Panc1 (cell line): ENCODE results near the gene THADA. TPM values are rescaled to one million over a fixed set of nuclear protein-coding genes. Genes with fewer than 3 reads are reported as not detected.

Source experiments
- ATAC-seq: fragments of 200-7000 bp; cut with Tn5 transposase; 2 replicates; pipeline ENCODE4 v1.9.1; 2020; ENCODE audit warnings: mild to moderate bottlenecking, moderate library complexity
- BruUV-seq: library from RNA; stranded (reverse); fragments of 400-500 nt; replicated peaks from 2 replicates; lab custom pipeline; 2021; lab: Mats Ljungman, UMichigan
- CTCF ChIA-PET: fragments of 300-600 bp; sonication (Branson Sonifier 250); formaldehyde crosslinking; loops from one replicate; lab custom pipeline; 2022; ENCODE audit warnings: antibody characterized with exemption; lab: Charles Lee
- POLR2A ChIA-PET: fragments of 300-600 bp; sonication (Branson Sonifier 250); formaldehyde crosslinking; loops from one replicate; lab custom pipeline; 2022; ENCODE audit warnings: antibody characterized with exemption; lab: Charles Lee
- DNase-seq: peaks from one replicate; pipeline ENCODE4 v3.0.0-alpha.2; 2010; ENCODE audit warnings: low read depth, low spot score
- H3K27ac ChIP-seq: 2 replicates; pipeline ENCODE4 v1.5.1; 2011; ENCODE audit warnings: mild to moderate bottlenecking, low read length, inconsistent platforms
- H3K27me3 ChIP-seq: fragments of 200-500 bp; sonication (Bioruptor generic); 2 replicates; pipeline ENCODE4 v1.6.0; 2014; ENCODE audit warnings: low read length, inconsistent platforms; ENCODE audit not compliant: control insufficient read depth, insufficient read depth
- H3K36me3 ChIP-seq: fragments of 200-500 bp; sonication (Bioruptor generic); 2 replicates; pipeline ENCODE4 v1.5.1; 2014; ENCODE audit warnings: inconsistent platforms, mild to moderate bottlenecking, low read length, moderate library complexity; ENCODE audit not compliant: control insufficient read depth, insufficient read depth
- H3K4me1 ChIP-seq: 2 replicates; pipeline ENCODE4 v1.5.1; 2011; ENCODE audit warnings: inconsistent platforms, mild to moderate bottlenecking, low read length, moderate library complexity; ENCODE audit not compliant: control insufficient read depth, insufficient read depth
- H3K4me3 ChIP-seq, 2 experiments: 2 replicates each; pipeline ENCODE4 v1.5.1; 2011 to 2012; ENCODE audit warnings: low read depth in 2 of 2, low read length in 2 of 2, mild to moderate bottlenecking in 2 of 2, inconsistent platforms in 1 of 2, moderate library complexity in 1 of 2
- H3K9me3 ChIP-seq: fragments of 200-500 bp; sonication (Bioruptor generic); 2 replicates; pipeline ENCODE4 v1.5.1; 2014; ENCODE audit warnings: low read depth, mild to moderate bottlenecking, inconsistent platforms, low read length, moderate library complexity; ENCODE audit not compliant: control insufficient read depth, insufficient read depth
- CTCF ChIP-seq: fragments of 450-650 bp; IDR thresholded peaks from 2 replicates; pipeline ENCODE4 v1.5.1; 2017; ENCODE audit warnings: mild to moderate bottlenecking
- POLR2AphosphoS5 ChIP-seq: IDR thresholded peaks from 2 replicates; pipeline ENCODE4 v1.6.1; 2012; ENCODE audit warnings: mild to moderate bottlenecking, low read depth, low read length, moderate library complexity
- SIN3A ChIP-seq: IDR thresholded peaks from 2 replicates; pipeline ENCODE4 v1.6.1; 2012; ENCODE audit warnings: low read depth, mild to moderate bottlenecking, low read length, moderate library complexity, borderline replicate concordance; ENCODE audit not compliant: insufficient read depth
- TCF7L2 ChIP-seq: IDR thresholded peaks from 2 replicates; pipeline ENCODE4 v1.6.1; 2011; ENCODE audit warnings: mild to moderate bottlenecking, low read depth, low read length, inconsistent platforms
- in situ Hi-C: cut with HindIII; loops from 2 replicates; pipeline ENCODE4 v1.10.0; 2016; ENCODE audit warnings: low sequenced_read_pairs, low pct_unique_long_range_greater_than_20kb
- intact Hi-C: fragments of 100-400 bp; cut with micrococcal nuclease; formaldehyde crosslinking; loops from one replicate; pipeline ENCODE4 v1.10.0; 2022; ENCODE audit not compliant: unreplicated experiment
- total RNA-seq: library from RNA; stranded (reverse); gene quantifications from one replicate; pipeline ENCODE4 v1.2.1, GENCODE V29; 2021; ENCODE audit not compliant: unreplicated experiment
- TF ChIP-seq, protein P1 (sequence below), 2 experiments: IDR thresholded peaks; 2 replicates each; pipeline ENCODE4 v1.6.1; 2011 to 2012; ENCODE audit warnings: low read depth in 2 of 2, control low read depth in 1 of 2, low read length in 1 of 2, mild to moderate bottlenecking in 1 of 2, moderate library complexity in 1 of 2; ENCODE audit not compliant: insufficient read depth in 1 of 2

Gene THADA
- total RNA-seq, 1 experiment from 2014 or later: 37.2 TPM

DNA sequence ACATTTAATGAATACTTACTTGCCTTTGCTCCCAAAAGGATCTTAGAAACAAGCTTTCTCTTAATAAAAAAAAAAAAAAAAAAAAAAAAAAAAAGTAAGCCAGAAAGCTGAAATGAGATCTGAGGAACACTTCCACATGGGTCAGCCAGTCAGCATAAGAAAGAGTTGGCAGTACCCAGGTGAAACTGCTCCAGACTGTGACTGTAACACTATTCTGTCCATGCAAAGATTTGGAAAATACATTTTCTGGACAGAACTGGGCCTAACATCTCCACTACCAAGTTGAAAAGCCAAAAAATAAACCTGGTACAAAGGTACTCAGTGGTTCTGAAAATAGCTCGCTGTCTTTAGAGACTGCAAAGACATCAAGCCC, 135.7 kb downstream of the THADA start:
- no TSS peak for BruUV-seq
- Histone ChIP-seq H3K36me3 (no peaks in the 10 kb centered on the region), H3K4me1 (peaks cover 10% of the 10 kb centered on the region; the same call in 1 of the 2 replicates), H3K9me3 (no peaks in the 10 kb centered on the region), H3K4me3 (no peak overlapping the region), H3K27me3 (no peaks in the 10 kb centered on the region), H3K27ac (no peak overlapping the region)
- intact Hi-C loops: no loop called here
- in situ Hi-C loops: no loop called here
- no peak for DNase-seq
- ATAC-seq: no peak
- ChIA-PET POLR2A (no interaction called here), CTCF (no interaction called here)
- TF ChIP-seq, protein P1, sequence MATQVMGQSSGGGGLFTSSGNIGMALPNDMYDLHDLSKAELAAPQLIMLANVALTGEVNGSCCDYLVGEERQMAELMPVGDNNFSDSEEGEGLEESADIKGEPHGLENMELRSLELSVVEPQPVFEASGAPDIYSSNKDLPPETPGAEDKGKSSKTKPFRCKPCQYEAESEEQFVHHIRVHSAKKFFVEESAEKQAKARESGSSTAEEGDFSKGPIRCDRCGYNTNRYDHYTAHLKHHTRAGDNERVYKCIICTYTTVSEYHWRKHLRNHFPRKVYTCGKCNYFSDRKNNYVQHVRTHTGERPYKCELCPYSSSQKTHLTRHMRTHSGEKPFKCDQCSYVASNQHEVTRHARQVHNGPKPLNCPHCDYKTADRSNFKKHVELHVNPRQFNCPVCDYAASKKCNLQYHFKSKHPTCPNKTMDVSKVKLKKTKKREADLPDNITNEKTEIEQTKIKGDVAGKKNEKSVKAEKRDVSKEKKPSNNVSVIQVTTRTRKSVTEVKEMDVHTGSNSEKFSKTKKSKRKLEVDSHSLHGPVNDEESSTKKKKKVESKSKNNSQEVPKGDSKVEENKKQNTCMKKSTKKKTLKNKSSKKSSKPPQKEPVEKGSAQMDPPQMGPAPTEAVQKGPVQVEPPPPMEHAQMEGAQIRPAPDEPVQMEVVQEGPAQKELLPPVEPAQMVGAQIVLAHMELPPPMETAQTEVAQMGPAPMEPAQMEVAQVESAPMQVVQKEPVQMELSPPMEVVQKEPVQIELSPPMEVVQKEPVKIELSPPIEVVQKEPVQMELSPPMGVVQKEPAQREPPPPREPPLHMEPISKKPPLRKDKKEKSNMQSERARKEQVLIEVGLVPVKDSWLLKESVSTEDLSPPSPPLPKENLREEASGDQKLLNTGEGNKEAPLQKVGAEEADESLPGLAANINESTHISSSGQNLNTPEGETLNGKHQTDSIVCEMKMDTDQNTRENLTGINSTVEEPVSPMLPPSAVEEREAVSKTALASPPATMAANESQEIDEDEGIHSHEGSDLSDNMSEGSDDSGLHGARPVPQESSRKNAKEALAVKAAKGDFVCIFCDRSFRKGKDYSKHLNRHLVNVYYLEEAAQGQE (IDR thresholded peaks at IDR 0.05; ENCODE audit: insufficient read depth in 1 of 2, low read depth in 2 of 2, low read length in 1 of 2): no peak
- no peak for TF ChIP-seq SIN3A

DNA sequence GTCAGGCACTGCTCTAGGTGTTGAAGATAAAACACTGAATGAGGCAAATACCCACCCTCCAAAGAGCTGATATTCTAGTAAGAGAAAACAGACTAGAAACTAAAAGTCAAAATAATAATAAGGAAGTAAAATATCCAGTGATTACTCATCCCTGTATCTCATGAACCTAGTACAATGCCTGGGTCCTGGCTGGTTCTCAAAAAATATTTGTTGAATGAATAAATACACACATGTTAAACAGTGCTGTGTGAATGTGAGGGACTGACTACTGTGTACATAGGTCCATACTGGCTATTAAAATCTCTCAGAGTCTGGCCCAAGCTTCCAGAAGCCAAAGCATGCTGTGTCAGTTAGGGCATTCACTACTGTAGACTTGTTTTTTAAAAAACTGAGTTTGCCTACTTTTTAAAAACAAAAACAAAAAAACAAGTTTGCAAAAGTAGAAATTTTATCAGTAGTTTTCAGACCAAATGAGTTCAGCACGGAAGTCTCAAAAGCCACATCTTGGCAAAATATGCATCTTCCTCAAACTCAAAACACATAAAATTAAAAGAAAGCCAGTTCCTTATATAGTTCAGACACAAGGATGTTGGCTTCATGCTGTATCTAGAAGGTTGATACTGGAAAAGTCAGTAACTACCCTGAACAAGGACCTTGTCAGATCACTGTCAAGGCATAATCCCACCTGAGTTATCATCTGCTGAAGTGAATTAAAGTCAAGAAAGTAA, 136.2 kb downstream of the THADA start:
- TF ChIP-seq TCF7L2 (no peak), POLR2AphosphoS5 (no peak), SIN3A (no peak), CTCF (no peak)
- TF ChIP-seq, protein P1 (IDR thresholded peaks at IDR 0.05; ENCODE audit: insufficient read depth in 1 of 2, low read depth in 2 of 2, low read length in 1 of 2): no peak

More for the DNA sequence above, 136.2 kb downstream of the THADA start:
- CTCF ChIA-PET: no interaction called here
- no peaks in the 10 kb centered on the region for H3K9me3 ChIP-seq
- DNase-seq (no peak), ATAC-seq (no peak)
- H3K36me3 ChIP-seq: no peaks in the 10 kb centered on the region
- no peak overlapping the region for H3K27ac ChIP-seq
- in situ Hi-C loops (no loop called here), intact Hi-C loops (no loop called here)
- POLR2A ChIA-PET: no interaction called here
- BruUV-seq: no TSS peak
- peaks cover 8% of the 10 kb centered on the region; the same call in 1 of the 2 replicates for H3K4me1 ChIP-seq
- no peaks in the 10 kb centered on the region for H3K27me3 ChIP-seq
- no peak overlapping the region for H3K4me3 ChIP-seq
